ENCODE data around the gene HMOX1.
A peak's percentile ranks its signal among the peaks of the same experiment; 100 is the strongest.
"Not testable (repeated sequence)": the region's sequence is repeated elsewhere in the genome, so short reads cannot be mapped to it uniquely, and the experiment has no call there.

Gene HMOX1

DNA sequence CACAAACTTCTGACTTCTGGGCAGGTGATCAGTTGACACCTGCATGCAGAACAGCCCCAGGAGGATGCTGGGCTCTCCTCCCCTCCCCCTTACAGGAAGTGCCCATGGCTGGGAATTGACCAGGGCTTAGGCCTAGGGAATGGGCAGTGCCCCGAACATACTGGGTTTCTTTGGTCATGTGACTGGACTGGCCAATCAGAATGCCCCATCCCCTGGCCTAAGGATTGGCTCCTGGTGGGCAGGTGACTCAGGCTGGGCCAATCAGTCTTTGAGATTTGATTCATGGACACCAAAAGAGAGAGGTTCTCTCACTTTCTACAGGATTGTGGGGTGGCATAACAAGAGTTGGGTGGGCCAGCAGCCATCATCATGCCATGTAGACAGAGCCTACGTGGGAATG is 56.2 kb downstream of the HMOX1 start:
- peak; percentile 46 for DNase-seq

DNA sequence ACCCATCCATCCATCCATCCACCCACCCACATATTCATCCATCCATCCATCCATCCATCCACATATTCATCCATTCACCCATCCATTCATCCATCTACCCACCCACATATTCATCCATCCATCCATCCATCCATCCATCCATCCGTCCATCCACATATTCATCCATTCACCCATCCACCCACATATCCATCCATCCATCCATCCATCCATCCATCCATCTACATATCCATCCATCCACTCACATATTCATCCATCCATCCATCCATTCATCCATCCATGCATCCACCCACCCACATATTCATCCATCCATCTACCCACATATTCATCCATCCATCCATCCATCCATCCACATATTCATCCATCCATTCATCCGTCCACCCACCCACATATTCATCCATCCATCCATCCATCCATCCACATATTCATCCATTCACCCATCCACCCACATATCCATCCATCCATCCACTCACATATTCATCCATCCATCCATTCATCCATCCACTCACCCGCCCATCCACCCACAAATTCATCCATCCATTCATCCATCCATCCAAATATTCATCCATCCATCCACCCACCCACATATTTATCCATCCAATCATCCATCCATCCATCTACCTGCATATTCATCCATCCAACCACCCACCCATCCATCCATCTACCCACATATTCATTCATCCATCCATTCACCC is 57.9 kb downstream of the HMOX1 start:
- DNase-seq: not testable (repeated sequence)

- DNase-seq: no peak
Observed at GRCh38 chr22:35439365-35439717, 58.4 kb downstream of the HMOX1 start.

DNA sequence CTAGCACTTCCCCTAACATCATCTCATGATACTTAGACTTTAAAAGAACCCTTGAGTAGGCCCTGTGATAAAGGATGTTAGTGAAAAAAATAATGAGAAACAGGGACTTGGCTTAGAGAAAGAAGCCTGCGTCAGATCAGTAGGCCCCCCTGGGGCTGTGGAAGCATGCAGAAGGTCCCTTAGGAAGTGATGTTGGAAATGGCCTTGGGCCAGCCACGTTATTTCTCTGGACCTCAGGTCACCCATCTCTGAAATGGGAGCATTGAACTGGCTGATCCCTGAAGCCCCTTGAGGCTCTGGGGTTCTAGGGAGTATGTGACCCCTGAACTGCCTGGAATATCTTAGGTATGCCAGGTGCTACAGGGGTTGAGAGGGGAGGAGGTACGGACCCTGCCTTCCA is 59.2 kb downstream of the HMOX1 start:
- no peak for DNase-seq

GRCh38 chr22:35441489-35442100 is 60.7 kb downstream of the HMOX1 start:
- no peak for DNase-seq

GRCh38 chr22:35442471-35442870 is 61.6 kb downstream of the HMOX1 start:
- no peak for DNase-seq

- DNase-seq: no peak
Observed at GRCh38 chr22:35443338-35443737, 62.4 kb downstream of the HMOX1 start.
